Measurements from ENCODE around the gene PDZRN3.

The PDZRN3 gene

DNA sequence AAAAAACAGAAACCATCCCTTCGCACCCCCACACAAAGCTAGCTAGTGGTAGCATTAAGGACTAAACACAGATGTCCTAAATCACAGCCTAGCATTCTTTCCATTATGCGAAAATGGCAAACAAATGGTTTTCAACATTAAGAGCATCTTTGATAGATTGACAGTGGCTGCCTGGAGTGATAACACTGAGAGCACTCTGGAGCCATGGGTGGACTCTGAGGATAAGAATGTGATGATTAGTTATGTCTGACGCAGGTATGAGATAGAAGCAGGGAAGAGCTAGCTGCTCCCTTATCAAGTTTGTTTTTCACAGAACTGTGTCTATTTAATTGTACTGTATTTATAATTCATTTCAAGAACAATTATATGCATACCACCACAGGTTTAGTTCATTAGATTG lies 142.9 kb downstream of the PDZRN3 start:
- TF ChIP-seq, protein P1, sequence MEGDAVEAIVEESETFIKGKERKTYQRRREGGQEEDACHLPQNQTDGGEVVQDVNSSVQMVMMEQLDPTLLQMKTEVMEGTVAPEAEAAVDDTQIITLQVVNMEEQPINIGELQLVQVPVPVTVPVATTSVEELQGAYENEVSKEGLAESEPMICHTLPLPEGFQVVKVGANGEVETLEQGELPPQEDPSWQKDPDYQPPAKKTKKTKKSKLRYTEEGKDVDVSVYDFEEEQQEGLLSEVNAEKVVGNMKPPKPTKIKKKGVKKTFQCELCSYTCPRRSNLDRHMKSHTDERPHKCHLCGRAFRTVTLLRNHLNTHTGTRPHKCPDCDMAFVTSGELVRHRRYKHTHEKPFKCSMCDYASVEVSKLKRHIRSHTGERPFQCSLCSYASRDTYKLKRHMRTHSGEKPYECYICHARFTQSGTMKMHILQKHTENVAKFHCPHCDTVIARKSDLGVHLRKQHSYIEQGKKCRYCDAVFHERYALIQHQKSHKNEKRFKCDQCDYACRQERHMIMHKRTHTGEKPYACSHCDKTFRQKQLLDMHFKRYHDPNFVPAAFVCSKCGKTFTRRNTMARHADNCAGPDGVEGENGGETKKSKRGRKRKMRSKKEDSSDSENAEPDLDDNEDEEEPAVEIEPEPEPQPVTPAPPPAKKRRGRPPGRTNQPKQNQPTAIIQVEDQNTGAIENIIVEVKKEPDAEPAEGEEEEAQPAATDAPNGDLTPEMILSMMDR (IDR thresholded peaks at IDR 0.05; ENCODE audit: low read depth, low read length), result no peak
- in situ Hi-C loops (cut with HindIII; ENCODE audit: low sequenced_read_pairs), result no loop called here
- DNase-seq (ENCODE audit: low read depth, low spot score), result no peak
- no peak overlapping the region for H3K4me3 ChIP-seq (ENCODE audit: low read depth, low read length)

DNA sequence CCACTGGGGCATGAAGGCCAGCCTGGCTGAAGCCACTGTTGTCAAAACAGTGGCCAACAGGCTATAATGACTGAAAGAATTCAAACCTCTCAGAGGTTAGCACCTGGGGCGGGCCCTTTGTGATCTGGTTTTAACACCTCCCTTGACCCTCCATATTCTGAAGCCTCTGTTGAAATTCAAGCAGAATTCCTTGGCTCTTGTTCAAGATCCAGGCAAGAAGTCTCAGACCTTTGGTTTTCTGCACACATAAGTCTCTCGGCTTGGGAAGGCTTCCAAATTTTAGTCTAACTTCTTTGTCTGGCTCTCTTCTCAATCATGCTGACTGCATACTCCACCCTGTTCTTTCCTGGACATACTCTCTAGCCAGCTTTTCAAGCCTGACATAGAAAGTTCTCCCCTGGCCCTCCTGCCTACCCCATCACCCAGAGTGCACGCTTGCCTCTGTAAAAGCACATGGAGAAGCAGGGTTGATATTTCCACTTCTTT lies 144.5 kb downstream of the PDZRN3 start:
- in situ Hi-C loops (cut with HindIII; ENCODE audit: low sequenced_read_pairs), result no loop called here
- no peak overlapping the region for H3K4me3 ChIP-seq (ENCODE audit: low read depth, low read length)
- DNase-seq (ENCODE audit: low read depth, low spot score), result peak; percentile 36
- TF ChIP-seq, protein P1 (IDR thresholded peaks at IDR 0.05; ENCODE audit: low read depth, low read length), result no peak

DNA sequence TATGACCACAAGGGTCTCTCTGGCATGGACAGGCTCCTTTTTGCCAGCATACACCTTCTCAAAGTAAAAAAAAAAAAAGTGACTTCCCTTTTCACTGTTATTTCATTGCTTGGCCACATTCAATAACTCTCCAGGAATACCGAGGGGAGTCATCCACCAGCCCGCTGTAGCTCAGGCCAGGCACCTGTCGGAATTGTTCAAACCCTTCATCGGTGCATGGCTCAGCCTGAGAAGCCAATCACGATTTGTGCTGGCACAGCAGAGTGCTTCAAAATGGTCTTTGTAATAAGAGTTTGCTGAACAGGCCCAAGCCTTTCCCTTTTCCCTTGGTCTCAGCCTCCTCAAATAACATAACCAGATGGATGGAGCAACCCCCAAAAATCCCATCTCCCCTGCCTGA lies 145.4 kb downstream of the PDZRN3 start:
- no peak overlapping the region for H3K4me3 ChIP-seq (ENCODE audit: low read depth, low read length)
- in situ Hi-C loops (cut with HindIII; ENCODE audit: low sequenced_read_pairs), result no loop called here
- no peak for DNase-seq (ENCODE audit: low read depth, low spot score)
- TF ChIP-seq, protein P1 (IDR thresholded peaks at IDR 0.05; ENCODE audit: low read depth, low read length), result no peak

DNA sequence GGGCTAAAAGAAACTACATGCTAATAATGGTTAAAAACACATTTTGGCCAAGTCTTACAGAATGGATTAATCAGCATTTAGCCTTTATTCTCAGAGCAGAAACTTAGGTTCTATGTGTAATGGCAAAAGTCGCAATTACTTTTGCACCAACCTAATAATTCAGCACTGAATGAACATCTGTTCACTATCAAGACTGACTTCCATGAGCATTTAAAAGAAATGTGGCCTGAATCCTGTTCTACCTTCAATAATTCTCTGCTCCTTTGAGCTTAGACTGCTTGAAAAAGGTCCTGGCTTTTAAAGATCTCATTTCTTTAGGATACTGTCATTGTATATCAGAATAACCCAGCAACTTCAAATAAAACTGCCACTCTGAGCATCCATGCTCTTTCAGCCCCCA lies 145.9 kb downstream of the PDZRN3 start:
- in situ Hi-C loops (cut with HindIII; ENCODE audit: low sequenced_read_pairs), result no loop called here
- no peak for DNase-seq (ENCODE audit: low read depth, low spot score)

DNA sequence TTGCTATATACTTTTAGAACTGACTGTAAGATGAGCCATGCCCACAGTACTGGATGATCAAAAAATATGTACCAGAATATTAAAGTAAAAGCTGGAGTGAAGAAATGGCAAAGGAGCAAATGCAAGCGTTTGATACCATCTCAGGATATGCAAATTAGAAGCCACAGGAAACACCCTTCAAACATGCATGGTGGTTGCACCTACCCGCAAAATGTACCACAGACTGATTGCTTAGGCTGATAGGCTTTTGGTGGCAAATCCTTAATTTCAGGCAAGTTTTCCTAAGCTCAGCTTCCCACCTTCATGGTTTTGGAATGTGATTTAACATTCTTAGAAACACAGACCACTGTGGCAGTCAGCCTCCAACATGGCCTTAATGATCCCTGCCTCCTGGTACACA lies 149.0 kb downstream of the PDZRN3 start:
- TF ChIP-seq, protein P1 (IDR thresholded peaks at IDR 0.05; ENCODE audit: low read depth, low read length), result no peak
- DNase-seq (ENCODE audit: low read depth, low spot score), result no peak
- no peak overlapping the region for H3K4me3 ChIP-seq (ENCODE audit: low read depth, low read length)
- in situ Hi-C loops (cut with HindIII; ENCODE audit: low sequenced_read_pairs), result no loop called here

More for the DNA sequence above, 145.9 kb downstream of the PDZRN3 start:
- H3K4me3 ChIP-seq (ENCODE audit: low read depth, low read length), result no peak overlapping the region
- TF ChIP-seq, protein P1 (IDR thresholded peaks at IDR 0.05; ENCODE audit: low read depth, low read length), result no peak

DNA sequence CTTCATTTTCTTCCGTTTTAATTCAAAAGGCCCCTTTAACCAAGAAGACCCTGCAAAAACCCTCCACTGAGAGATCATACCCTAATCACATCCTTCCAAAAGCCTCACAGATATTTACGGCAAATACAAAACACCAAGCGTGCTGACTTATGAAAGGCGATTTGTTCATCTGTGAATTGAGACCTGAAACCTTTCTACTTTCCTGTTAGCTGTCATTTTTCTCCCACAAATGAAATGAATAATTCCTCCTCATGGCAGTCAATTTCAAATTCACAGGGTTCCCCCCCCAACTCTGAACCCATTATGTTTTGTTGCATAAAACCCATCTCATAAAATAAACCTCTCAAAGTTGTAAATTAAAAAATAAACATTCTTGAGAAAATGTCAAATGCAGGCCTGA lies 149.6 kb downstream of the PDZRN3 start:
- in situ Hi-C loops (cut with HindIII; ENCODE audit: low sequenced_read_pairs), result no loop called here
- H3K4me3 ChIP-seq (ENCODE audit: low read depth, low read length), result no peak overlapping the region
- TF ChIP-seq, protein P1 (IDR thresholded peaks at IDR 0.05; ENCODE audit: low read depth, low read length), result no peak
- DNase-seq (ENCODE audit: low read depth, low spot score), result no peak

DNA sequence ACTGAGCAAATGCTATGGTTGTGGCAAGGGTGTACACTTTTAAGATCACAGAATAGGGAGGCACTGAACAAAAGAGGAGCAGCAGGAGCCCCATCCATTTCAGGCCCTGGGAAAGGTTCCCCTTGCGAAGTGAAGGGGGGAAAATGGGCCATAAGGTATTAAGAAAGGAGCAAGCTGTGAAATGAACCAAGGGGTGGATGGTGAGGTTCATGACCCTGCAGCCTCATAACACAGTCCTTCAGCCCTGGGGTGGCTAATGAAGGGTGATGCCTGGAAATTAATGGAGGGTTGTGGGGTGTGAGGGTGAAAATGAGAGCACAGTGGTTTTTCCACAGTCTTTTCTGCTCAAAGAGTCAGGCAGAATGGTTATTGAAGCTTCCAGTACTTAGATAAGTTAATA lies 150.1 kb downstream of the PDZRN3 start:
- no peak overlapping the region for H3K4me3 ChIP-seq (ENCODE audit: low read depth, low read length)
- TF ChIP-seq, protein P1 (IDR thresholded peaks at IDR 0.05; ENCODE audit: low read depth, low read length), result no peak
- in situ Hi-C loops (cut with HindIII; ENCODE audit: low sequenced_read_pairs), result no loop called here
- no peak for DNase-seq (ENCODE audit: low read depth, low spot score)
